DMS53 (cell line): ENCODE results near the gene URB1.
"Not testable (repeated sequence)": the region's sequence is repeated elsewhere in the genome, so short reads cannot be mapped to it uniquely, and the experiment has no call there.

Experiments used
- DNase-seq: peaks from one replicate; lab custom pipeline; 2025; lab: John Stamatoyannopoulos, UW

URB1 gene

DNA sequence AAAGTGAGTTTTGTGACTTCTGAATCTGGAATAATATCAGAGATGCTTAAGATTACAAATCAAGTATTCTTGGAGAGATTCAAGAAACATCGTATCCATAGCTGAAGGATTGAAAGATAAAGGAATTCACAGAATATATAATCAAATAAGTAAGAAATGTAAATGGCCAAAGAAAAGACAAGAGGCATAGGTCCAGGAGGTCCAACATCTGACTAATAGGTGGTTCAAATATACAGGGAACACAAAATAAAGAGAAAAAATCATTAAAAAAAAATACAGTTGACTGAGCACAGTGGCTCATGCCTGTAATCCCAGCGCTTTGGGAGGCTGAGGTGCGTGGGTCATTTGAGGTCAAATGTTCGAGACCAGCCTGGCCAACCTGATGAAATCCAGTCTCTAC is 107.3 kb downstream of the URB1 start:
- no peak for DNase-seq

DNA sequence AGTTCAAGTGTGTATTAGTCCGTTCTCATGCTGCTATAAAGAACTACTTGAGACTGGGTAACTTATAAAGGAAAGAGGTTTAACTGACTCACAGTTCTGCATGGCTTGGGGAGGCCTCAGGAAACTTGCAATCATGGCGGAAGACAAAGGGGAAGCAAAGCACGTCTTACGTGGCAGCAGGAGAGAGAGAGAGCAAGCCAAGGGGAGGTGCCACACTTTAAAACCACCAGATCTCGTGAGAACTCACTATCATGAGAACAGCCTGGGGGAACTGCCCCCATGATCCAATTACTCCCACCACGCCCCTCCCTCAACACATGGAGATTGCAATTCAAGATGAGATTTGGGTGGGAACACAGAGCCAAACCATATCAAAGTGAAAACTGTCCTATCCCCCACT is 109.8 kb downstream of the URB1 start:
- DNase-seq: no peak

DNA sequence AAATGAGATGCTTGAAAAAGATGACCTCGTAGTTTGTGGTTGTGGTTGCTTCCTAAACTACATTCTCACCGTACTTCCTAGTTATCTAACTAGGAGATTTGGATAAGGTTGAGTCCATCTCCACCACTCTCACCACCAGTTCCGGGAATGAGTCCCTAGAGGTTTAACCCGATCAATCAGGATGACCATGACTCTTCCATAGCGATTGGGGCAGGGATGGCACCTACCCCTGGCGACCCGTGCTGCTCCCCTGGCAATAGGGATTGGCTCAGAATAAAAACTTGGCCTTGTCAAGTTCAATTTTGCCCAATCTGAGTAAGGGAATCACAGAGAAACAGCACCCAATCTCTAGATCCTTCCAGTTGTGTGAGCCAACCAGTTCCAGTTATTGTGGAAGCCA is 111.3 kb downstream of the URB1 start:
- no peak for DNase-seq

DNA sequence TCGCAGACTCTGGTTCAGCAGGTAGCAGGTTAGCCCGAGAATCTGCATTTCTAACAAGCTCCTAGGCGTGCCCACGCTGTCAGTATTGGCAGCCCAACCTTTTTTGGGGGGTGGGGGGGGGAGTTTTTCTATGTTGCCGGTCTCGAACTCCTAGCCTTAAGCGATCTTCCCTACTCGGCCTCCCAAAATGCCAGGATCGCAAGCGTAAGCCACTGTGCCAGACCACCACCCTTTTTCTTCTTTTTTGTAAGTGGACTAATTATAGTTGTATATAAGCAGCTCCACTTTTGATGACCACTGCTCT is 113.5 kb downstream of the URB1 start:
- no peak for DNase-seq

DNA sequence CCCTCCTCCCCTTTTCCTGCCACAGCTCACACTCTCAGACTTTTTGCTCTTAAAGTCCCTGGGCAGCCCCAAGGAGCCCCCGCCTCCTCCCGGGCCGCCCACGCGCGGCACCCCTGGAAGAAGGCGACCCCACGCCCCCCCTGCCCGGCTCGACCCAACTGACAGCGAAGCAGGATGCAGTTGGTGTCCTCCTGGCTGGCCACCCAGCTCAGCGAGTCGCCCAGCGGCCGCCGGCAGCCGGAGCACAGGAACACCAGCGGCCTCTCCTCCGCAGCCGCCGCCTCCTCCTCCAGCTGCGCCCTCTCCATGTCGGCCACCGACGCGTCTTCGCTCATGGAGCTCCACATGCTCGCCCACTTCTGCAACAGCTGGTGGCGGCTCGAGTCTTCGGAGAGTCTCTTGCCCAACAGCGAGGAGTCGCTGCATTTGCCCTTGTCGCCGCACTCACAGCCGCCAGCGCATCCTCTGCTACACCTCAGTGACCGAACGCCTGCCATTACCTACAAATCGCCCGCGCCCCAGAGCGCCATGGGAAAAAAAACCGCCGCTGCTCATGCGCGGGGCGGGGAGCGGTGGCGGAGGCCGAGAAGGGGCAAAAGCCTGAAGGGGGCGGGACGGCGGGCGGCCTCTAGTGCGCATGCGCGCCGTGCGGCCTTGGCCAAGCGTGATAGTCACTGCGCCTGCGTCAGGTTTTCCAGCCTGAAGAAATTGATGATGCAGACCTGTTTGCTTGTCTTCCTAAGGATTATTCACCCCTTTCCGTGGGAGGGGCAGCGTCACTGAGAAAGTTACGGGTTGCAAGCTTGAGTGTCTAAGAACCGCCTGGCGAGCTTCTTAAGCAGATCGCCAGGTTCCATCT is 114.1 kb downstream of the URB1 start, which contains the start of gene MIS18A:
Gene MIS18A (minus strand): TSS at position 532 of the 859 bp plus-strand sequence. CDS start 35 bp downstream, at position 497.
- DNase-seq: peak; percentile 94

DNA sequence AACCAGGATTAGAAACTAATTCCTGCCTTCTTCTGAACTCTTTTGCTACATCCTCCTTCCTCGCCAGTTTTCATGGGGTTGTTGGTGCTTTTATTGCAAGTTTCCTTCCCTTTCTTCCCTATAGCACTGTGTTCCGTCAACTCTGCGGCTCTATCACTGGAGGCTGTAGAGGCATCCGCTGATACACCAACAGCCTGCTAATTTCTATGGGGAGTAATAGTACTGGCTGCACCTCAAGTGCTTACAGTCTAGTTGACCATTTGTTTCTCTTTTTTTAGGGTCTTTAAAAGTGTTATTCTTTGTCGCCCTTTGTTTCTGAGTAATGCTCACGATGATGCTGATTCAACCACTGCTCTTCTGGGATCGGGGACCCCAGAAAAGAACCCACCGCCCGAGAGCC is 114.7 kb downstream of the URB1 start:
- DNase-seq: peak; percentile 30

DNA sequence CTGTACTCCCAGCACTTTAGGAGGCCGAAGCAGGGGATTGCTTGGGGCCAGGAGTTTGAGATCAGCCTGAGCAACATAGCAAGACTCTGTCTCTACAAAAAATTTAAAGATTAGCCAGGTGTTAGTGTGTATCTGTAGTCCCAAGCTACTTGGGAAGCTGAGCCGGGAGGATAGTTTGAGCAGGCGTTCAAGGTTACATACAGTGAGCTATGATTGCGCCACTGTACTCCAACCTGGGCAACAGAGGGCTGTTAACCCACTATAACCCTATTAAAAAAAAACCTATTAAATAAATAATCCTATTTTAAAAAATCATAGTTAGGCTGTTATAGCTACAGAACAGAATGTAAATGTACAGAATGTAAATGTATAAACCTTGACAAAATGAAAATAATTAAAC is 116.1 kb downstream of the URB1 start:
- DNase-seq: no peak

DNA sequence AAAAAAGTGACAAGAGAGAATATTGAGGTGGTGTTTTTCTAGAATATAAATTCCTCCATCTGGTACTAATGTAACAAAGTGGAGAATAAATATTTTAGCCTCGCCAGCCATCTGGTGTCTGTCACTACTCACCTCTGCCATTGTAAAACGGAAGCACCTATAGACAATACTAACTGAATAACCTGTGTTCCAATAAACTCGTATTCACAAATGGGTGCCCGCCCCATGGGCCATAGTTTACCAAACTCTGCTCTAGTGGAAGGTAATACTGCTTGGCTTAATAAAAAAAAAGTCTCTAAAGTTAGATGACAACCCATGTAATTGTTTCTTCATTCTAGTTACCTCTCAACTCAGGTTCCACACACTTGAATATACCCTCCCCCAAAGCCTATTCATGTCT is 122.1 kb downstream of the URB1 start:
- no peak for DNase-seq

DNA sequence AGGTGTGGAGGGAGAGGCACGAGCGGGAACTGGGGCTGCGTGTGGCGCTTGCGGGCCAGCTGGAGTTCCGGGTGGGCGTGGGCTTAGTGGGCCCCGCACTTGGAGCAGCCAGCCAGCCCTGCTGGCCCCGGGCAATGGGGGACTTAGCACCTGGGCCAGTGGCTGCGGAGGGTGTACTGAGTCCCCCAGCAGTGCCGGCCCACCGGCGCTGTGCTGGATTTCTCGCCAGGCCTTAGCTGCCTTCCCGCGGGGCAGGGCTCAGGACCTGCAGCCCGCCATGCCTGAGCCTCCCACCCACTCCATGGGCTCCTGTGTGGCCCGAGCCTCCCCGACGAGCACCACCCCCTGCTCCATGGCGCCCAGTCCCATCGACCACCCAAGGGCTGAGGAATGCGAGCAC is 127.5 kb downstream of the URB1 start:
- DNase-seq: not testable (repeated sequence)

DNA sequence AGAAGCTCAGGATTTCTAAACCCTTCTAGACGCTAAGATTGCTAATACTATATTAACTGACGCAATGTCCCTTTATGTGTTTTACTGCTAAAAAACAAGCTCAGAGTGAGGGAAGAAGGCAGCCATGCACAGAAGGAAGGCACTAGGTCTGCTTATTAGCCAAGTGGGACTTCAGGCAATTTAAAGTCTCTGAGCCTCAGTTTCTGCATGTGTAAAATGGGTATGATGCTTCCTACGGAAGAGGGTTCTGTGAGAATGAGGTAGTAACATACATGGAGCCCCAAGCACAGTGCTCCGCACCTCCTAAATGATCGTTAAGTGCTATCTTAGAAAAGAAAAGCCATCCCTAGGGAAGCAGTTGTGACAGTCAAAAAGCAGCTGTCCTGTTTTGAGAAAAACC is 130.9 kb downstream of the URB1 start:
- DNase-seq: no peak
